NCI-H526 (cell line): ENCODE results near the gene ANKHD1.
A peak's percentile ranks its signal among the peaks of the same experiment; 100 is the strongest.

ENCODE experiments used
- DNase-seq, 2 experiments: peaks; one replicate each; lab custom pipeline; 2025; lab: John Stamatoyannopoulos, UW

The ANKHD1 gene

GRCh38 chr5:140544986-140545385 is 143.4 kb downstream of the ANKHD1 start:
- DNase-seq = no peak

- DNase-seq = no peak
These were observed 144.0 kb downstream of the ANKHD1 start for GRCh38 chr5:140545606-140546005.

- no peak for DNase-seq
These were observed 145.3 kb downstream of the ANKHD1 start for GRCh38 chr5:140546851-140547507.

GRCh38 chr5:140547508-140548299 is 146.1 kb downstream of the ANKHD1 start, which contains the start of gene EIF4EBP3:
Gene EIF4EBP3, plus strand, starts transcription at chr5:140547662. Its CDS starts 76 bp downstream, at chr5:140547738.
- DNase-seq = peak; percentile 83 to 96

GRCh38 chr5:140548300-140548688 is 146.7 kb downstream of the ANKHD1 start:
- no peak for DNase-seq

- DNase-seq = no peak
These were observed 147.2 kb downstream of the ANKHD1 start for GRCh38 chr5:140548791-140549190.

- no peak for DNase-seq
These were observed 147.9 kb downstream of the ANKHD1 start for GRCh38 chr5:140549237-140550144.

GRCh38 chr5:140550147-140551079 is 148.8 kb downstream of the ANKHD1 start:
- no peak for DNase-seq

- no peak for DNase-seq
These were observed 150.2 kb downstream of the ANKHD1 start for GRCh38 chr5:140551872-140552271.

- DNase-seq = no peak
These were observed 152.0 kb downstream of the ANKHD1 start for GRCh38 chr5:140553657-140554056.

- no peak for DNase-seq
These were observed 152.8 kb downstream of the ANKHD1 start for GRCh38 chr5:140554454-140554853.

GRCh38 chr5:140555747-140556312 is 154.2 kb downstream of the ANKHD1 start:
- DNase-seq = no peak

GRCh38 chr5:140556438-140556837 is 154.8 kb downstream of the ANKHD1 start:
- no peak for DNase-seq

- peak; percentile 76 to 96 for DNase-seq
These were observed 155.6 kb downstream of the ANKHD1 start, which contains the start of gene SRA1 for GRCh38 chr5:140557136-140557805. Gene SRA1, minus strand, starts transcription at chr5:140557473. Its CDS starts 21 bp downstream, at chr5:140557452.

- DNase-seq = no peak
These were observed 156.3 kb downstream of the ANKHD1 start for GRCh38 chr5:140557965-140558364.

GRCh38 chr5:140558542-140558941 is 156.9 kb downstream of the ANKHD1 start:
- no peak for DNase-seq

- no peak for DNase-seq
These were observed 158.6 kb downstream of the ANKHD1 start for GRCh38 chr5:140560227-140560626.

- DNase-seq = no peak
These were observed 160.3 kb downstream of the ANKHD1 start for GRCh38 chr5:140561753-140562523.

- DNase-seq = peak in 1 of 2 experiments; percentile 26
These were observed 162.0 kb downstream of the ANKHD1 start for GRCh38 chr5:140563596-140563995.
